Neural progenitor cell (in vitro differentiated cells): Measurements from ENCODE around the gene DENND5B.

ENCODE experiments used
- CTCF ChIP-seq: fragments of 200-600 bp; sonication (generic); IDR thresholded peaks from 2 replicates; pipeline ENCODE4 v1.5.1; 2017; ENCODE audit warnings: antibody characterized with exemption, mild to moderate bottlenecking
- EZH2 ChIP-seq: fragments of 200-600 bp; sonication (generic); IDR thresholded peaks from 2 replicates; pipeline ENCODE4 v1.6.1; 2017; ENCODE audit warnings: antibody characterized with exemption, mild to moderate bottlenecking, moderate library complexity

GRCh38 chr12:31612819-31613218, 21.9 kb upstream of the DENND5B start:
- no peak for TF ChIP-seq CTCF
- TF ChIP-seq EZH2 = no peak
